GM23338 (cell line): Measurements from ENCODE around the gene KLHL36. TPM values are rescaled to one million over a fixed set of nuclear protein-coding genes. Genes with fewer than 3 reads are reported as not detected.

Source experiments
- ATAC-seq: fragments of 200-7000 bp; cut with Tn5 transposase; 3 replicates; pipeline ENCODE4 v1.9.1; 2020
- DNase-seq: peaks from one replicate; pipeline ENCODE4 v3.0.0-alpha.2; 2015; ENCODE audit warnings: low spot score
- H2AFZ ChIP-seq: fragments of 200-600 bp; sonication (generic); 2 replicates; pipeline ENCODE4 v1.8.0; 2016; ENCODE audit warnings: antibody characterized with exemption, mild to moderate bottlenecking, moderate library complexity
- H3F3A ChIP-seq: fragments of 200-600 bp; sonication (generic); replicated peaks from 2 replicates; pipeline ENCODE4 v1.8.0; 2017; ENCODE audit warnings: antibody characterized with exemption, mixed run types, low read depth
- H3K27ac ChIP-seq: fragments of 200-600 bp; sonication (generic); 2 replicates; pipeline ENCODE4 v1.6.1; 2016; ENCODE audit warnings: low read depth
- H3K27me3 ChIP-seq: fragments of 200-600 bp; sonication (generic); 2 replicates; pipeline ENCODE4 v1.8.0; 2016; ENCODE audit warnings: mild to moderate bottlenecking, mixed run types, moderate library complexity; ENCODE audit not compliant: insufficient read depth
- H3K36me3 ChIP-seq: fragments of 200-600 bp; sonication (generic); 2 replicates; pipeline ENCODE4 v1.8.0; 2016; ENCODE audit warnings: mild to moderate bottlenecking; ENCODE audit not compliant: insufficient read depth
- H3K4me1 ChIP-seq: fragments of 200-600 bp; sonication (generic); 2 replicates; pipeline ENCODE4 v1.8.0; 2016; ENCODE audit warnings: mild to moderate bottlenecking, moderate library complexity; ENCODE audit not compliant: insufficient read depth
- H3K4me2 ChIP-seq: fragments of 200-600 bp; sonication (generic); 2 replicates; pipeline ENCODE4 v1.7.1; 2017; ENCODE audit warnings: mixed run types
- H3K4me3 ChIP-seq: fragments of 200-600 bp; sonication (generic); 2 replicates; pipeline ENCODE4 v1.6.1; 2016; ENCODE audit warnings: mixed run types
- H3K79me2 ChIP-seq: fragments of 200-600 bp; sonication (generic); replicated peaks from 2 replicates; pipeline ENCODE4 v1.8.0; 2017; ENCODE audit warnings: mild to moderate bottlenecking; ENCODE audit not compliant: insufficient read depth
- H3K9me2 ChIP-seq: fragments of 200-600 bp; sonication (generic); 2 replicates; pipeline ENCODE4 v1.8.0; 2017; ENCODE audit not compliant: insufficient read depth
- H4K20me1 ChIP-seq: fragments of 200-600 bp; sonication (generic); replicated peaks from 2 replicates; pipeline ENCODE4 v1.8.0; 2017; ENCODE audit warnings: mild to moderate bottlenecking; ENCODE audit not compliant: insufficient read depth
- H3K27ac Mint-ChIP-seq: 2 replicates; pipeline ENCODE4 v1.8.0; 2020; ENCODE audit warnings: inconsistent platforms, mild to moderate bottlenecking, moderate library complexity, mixed read lengths
- H3K27me3 Mint-ChIP-seq: 3 replicates; pipeline ENCODE4 v1.8.0; 2022; ENCODE audit warnings: low read depth, mild to moderate bottlenecking, moderate library complexity, mixed read lengths, inconsistent platforms; ENCODE audit not compliant: insufficient read depth, poor library complexity
- H3K36me3 Mint-ChIP-seq: 3 replicates; pipeline ENCODE4 v1.8.0; 2021; ENCODE audit warnings: low read depth, mild to moderate bottlenecking, inconsistent platforms, moderate library complexity, mixed read lengths
- H3K4me1 Mint-ChIP-seq: 3 replicates; pipeline ENCODE4 v1.8.0; 2020; ENCODE audit warnings: mild to moderate bottlenecking, inconsistent platforms, mixed read lengths
- H3K4me3 Mint-ChIP-seq: 3 replicates; pipeline ENCODE4 v1.8.0; 2021; ENCODE audit warnings: moderate library complexity, mild to moderate bottlenecking, inconsistent platforms, mixed read lengths
- H3K9me3 Mint-ChIP-seq: 3 replicates; pipeline ENCODE4 v1.8.0; 2020; ENCODE audit warnings: moderate library complexity, mild to moderate bottlenecking, inconsistent platforms, mixed read lengths
- CREB1 ChIP-seq: fragments of 250-450 bp; sonication (Bioruptor Pico); IDR thresholded peaks from 2 replicates; pipeline ENCODE4 v1.5.0; 2020; ENCODE audit warnings: low read depth, mild to moderate bottlenecking, moderate library complexity
- ETS1 ChIP-seq: IDR thresholded peaks from 2 replicates; pipeline ENCODE4 v1.6.1; 2016; ENCODE audit warnings: antibody characterized with exemption
- EZH2 ChIP-seq: fragments of 200-600 bp; sonication (generic); IDR thresholded peaks from one replicate; pipeline ENCODE4 v1.8.0; 2017; ENCODE audit warnings: antibody characterized with exemption, mild to moderate bottlenecking, low read depth; ENCODE audit not compliant: unreplicated experiment
- EZH2phosphoT487 ChIP-seq: fragments of 200-600 bp; sonication (generic); IDR thresholded peaks from one replicate; pipeline ENCODE4 v1.8.1; 2018; ENCODE audit warnings: antibody characterized with exemption; ENCODE audit not compliant: unreplicated experiment
- JUNB ChIP-seq: IDR thresholded peaks from one replicate; pipeline ENCODE4 v1.6.1; 2016; ENCODE audit warnings: antibody characterized with exemption; ENCODE audit not compliant: unreplicated experiment
- STAT1 ChIP-seq: IDR thresholded peaks from one replicate; pipeline ENCODE4 v1.6.1; 2016; ENCODE audit warnings: antibody characterized with exemption; ENCODE audit not compliant: unreplicated experiment
- ZNF114 ChIP-seq: fragments of 250-450 bp; sonication (Bioruptor Pico); IDR thresholded peaks from 2 replicates; pipeline ENCODE4 v1.5.0; 2020; ENCODE audit warnings: mild to moderate bottlenecking, moderate library complexity
- ZNF331 ChIP-seq: fragments of 250-450 bp; sonication (Bioruptor Pico); IDR thresholded peaks from 2 replicates; pipeline ENCODE4 v1.5.0; 2020; ENCODE audit warnings: low read depth, mild to moderate bottlenecking, moderate library complexity
- polyA plus RNA-seq: library from polyadenylated mRNA; unstranded; fragments of >200 nt; fragmentation: Nextera tagmentation; extraction: Ambion mirVana; gene quantifications from 2 replicates; pipeline ENCODE4 v1.2.1, GENCODE V29; 2016
- total RNA-seq: library from RNA; depleted of rRNA; stranded (reverse); fragments of >200 nt; shearing (Covaris generic); gene quantifications from 2 replicates; pipeline ENCODE4 v1.2.3, GENCODE V29; 2014
- TF ChIP-seq, protein P1 (sequence below): IDR thresholded peaks from one replicate; pipeline ENCODE4 v1.6.1; 2018; ENCODE audit warnings: antibody characterized with exemption; ENCODE audit not compliant: unreplicated experiment
- TF ChIP-seq, protein P2 (sequence below): fragments of 250-450 bp; sonication (Bioruptor Pico); IDR thresholded peaks from 2 replicates; pipeline ENCODE4 v1.5.0; 2020; ENCODE audit warnings: mild to moderate bottlenecking, moderate library complexity
- TF ChIP-seq, protein P3 (sequence below), 2 experiments: fragments of 200-600 bp in 1 of 2; sonication (generic) in 1 of 2; conservative IDR thresholded peaks; 2 replicates each; pipeline versions ENCODE4 v1.5.1 to v1.6.1; 2016 to 2017; ENCODE audit warnings: antibody characterized with exemption in 2 of 2, low read depth in 2 of 2, mild to moderate bottlenecking in 2 of 2, moderate library complexity in 1 of 2

KLHL36 gene
- total and polyA plus RNA-seq, 2 experiments from 2014 or later: 13.4 to 70.4 TPM

DNA sequence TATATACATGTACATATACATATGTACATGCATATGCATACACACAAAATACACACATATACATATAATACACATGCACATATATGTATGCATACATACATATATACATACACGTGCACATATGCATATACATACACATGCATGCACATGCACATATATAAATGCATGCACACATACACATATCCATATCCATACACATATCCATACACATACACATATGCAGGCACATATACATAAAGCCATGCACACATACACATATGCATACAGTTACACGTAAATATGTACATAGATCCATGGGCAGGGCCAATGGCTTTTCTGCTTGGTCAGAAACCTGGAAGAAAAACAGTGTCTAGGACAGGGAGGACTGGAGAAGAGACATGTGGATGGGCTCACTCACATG lies 27.6 kb downstream of the KLHL36 start (continued):
- TF ChIP-seq ETS1 (no peak), STAT1 (no peak), EZH2 (no peak), CREB1 (CRISPR knock-in tag) (no peak)
- TF ChIP-seq, protein P1, sequence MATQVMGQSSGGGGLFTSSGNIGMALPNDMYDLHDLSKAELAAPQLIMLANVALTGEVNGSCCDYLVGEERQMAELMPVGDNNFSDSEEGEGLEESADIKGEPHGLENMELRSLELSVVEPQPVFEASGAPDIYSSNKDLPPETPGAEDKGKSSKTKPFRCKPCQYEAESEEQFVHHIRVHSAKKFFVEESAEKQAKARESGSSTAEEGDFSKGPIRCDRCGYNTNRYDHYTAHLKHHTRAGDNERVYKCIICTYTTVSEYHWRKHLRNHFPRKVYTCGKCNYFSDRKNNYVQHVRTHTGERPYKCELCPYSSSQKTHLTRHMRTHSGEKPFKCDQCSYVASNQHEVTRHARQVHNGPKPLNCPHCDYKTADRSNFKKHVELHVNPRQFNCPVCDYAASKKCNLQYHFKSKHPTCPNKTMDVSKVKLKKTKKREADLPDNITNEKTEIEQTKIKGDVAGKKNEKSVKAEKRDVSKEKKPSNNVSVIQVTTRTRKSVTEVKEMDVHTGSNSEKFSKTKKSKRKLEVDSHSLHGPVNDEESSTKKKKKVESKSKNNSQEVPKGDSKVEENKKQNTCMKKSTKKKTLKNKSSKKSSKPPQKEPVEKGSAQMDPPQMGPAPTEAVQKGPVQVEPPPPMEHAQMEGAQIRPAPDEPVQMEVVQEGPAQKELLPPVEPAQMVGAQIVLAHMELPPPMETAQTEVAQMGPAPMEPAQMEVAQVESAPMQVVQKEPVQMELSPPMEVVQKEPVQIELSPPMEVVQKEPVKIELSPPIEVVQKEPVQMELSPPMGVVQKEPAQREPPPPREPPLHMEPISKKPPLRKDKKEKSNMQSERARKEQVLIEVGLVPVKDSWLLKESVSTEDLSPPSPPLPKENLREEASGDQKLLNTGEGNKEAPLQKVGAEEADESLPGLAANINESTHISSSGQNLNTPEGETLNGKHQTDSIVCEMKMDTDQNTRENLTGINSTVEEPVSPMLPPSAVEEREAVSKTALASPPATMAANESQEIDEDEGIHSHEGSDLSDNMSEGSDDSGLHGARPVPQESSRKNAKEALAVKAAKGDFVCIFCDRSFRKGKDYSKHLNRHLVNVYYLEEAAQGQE: no peak

- no peaks in the 10 kb centered on the region for H4K20me1 ChIP-seq
- Mint-ChIP-seq H3K4me3 (no peak overlapping the region; the same call in 2 of the 3 replicates), H3K36me3 (no peaks in the 10 kb centered on the region), H3K27me3 (peaks cover 4% of the 10 kb centered on the region), H3K27ac (no peak overlapping the region; the same call in 1 of the 2 replicates), H3K4me1 (peaks cover 20% of the 10 kb centered on the region), H3K9me3 (no peaks in the 10 kb centered on the region)
- H3K79me2 ChIP-seq: no peaks in the 10 kb centered on the region
- peak overlapping the region; percentile 80 for H2AFZ ChIP-seq
- peak; percentile 51 for ATAC-seq
- H3K4me1 ChIP-seq: peaks cover 6% of the 10 kb centered on the region; the same call in 1 of the 2 replicates
- H3F3A ChIP-seq: no peaks in the 10 kb centered on the region; the same call in 1 of the 2 replicates
- no peak for DNase-seq
- no peak overlapping the region for H3K27ac ChIP-seq
- H3K4me3 ChIP-seq: no peak overlapping the region
- H3K4me2 ChIP-seq: 0 out of 2 replicates have a peak overlapping the region, but pooled peaks have one; percentile 23
- H3K27me3 ChIP-seq: no peaks in the 10 kb centered on the region
- H3K9me2 ChIP-seq: peaks cover 4% of the 10 kb centered on the region; the same call in 1 of the 2 replicates
- no peaks in the 10 kb centered on the region for H3K36me3 ChIP-seq
- no peak for TF ChIP-seq STAT1
- no peak for TF ChIP-seq EZH2phosphoT487
- TF ChIP-seq, protein P2, sequence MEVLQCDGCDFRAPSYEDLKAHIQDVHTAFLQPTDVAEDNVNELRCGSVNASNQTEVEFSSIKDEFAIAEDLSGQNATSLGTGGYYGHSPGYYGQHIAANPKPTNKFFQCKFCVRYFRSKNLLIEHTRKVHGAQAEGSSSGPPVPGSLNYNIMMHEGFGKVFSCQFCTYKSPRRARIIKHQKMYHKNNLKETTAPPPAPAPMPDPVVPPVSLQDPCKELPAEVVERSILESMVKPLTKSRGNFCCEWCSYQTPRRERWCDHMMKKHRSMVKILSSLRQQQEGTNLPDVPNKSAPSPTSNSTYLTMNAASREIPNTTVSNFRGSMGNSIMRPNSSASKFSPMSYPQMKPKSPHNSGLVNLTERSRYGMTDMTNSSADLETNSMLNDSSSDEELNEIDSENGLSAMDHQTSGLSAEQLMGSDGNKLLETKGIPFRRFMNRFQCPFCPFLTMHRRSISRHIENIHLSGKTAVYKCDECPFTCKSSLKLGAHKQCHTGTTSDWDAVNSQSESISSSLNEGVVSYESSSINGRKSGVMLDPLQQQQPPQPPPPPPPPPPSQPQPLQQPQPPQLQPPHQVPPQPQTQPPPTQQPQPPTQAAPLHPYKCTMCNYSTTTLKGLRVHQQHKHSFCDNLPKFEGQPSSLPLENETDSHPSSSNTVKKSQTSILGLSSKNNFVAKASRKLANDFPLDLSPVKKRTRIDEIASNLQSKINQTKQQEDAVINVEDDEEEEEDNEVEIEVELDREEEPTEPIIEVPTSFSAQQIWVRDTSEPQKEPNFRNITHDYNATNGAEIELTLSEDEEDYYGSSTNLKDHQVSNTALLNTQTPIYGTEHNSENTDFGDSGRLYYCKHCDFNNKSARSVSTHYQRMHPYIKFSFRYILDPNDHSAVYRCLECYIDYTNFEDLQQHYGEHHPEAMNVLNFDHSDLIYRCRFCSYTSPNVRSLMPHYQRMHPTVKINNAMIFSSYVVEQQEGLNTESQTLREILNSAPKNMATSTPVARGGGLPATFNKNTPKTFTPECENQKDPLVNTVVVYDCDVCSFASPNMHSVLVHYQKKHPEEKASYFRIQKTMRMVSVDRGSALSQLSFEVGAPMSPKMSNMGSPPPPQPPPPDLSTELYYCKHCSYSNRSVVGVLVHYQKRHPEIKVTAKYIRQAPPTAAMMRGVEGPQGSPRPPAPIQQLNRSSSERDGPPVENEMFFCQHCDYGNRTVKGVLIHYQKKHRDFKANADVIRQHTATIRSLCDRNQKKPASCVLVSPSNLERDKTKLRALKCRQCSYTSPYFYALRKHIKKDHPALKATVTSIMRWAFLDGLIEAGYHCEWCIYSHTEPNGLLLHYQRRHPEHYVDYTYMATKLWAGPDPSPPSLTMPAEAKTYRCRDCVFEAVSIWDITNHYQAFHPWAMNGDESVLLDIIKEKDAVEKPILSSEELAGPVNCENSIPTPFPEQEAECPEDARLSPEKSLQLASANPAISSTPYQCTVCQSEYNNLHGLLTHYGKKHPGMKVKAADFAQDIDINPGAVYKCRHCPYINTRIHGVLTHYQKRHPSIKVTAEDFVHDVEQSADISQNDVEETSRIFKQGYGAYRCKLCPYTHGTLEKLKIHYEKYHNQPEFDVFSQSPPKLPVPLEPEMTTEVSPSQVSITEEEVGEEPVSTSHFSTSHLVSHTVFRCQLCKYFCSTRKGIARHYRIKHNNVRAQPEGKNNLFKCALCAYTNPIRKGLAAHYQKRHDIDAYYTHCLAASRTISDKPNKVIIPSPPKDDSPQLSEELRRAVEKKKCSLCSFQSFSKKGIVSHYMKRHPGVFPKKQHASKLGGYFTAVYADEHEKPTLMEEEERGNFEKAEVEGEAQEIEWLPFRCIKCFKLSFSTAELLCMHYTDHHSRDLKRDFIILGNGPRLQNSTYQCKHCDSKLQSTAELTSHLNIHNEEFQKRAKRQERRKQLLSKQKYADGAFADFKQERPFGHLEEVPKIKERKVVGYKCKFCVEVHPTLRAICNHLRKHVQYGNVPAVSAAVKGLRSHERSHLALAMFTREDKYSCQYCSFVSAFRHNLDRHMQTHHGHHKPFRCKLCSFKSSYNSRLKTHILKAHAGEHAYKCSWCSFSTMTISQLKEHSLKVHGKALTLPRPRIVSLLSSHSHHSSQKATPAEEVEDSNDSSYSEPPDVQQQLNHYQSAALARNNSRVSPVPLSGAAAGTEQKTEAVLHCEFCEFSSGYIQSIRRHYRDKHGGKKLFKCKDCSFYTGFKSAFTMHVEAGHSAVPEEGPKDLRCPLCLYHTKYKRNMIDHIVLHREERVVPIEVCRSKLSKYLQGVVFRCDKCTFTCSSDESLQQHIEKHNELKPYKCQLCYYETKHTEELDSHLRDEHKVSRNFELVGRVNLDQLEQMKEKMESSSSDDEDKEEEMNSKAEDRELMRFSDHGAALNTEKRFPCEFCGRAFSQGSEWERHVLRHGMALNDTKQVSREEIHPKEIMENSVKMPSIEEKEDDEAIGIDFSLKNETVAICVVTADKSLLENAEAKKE (CRISPR knock-in tag): no peak
- no peak for TF ChIP-seq JUNB
- TF ChIP-seq ZNF114 (CRISPR knock-in tag): no peak
- TF ChIP-seq, protein P3, sequence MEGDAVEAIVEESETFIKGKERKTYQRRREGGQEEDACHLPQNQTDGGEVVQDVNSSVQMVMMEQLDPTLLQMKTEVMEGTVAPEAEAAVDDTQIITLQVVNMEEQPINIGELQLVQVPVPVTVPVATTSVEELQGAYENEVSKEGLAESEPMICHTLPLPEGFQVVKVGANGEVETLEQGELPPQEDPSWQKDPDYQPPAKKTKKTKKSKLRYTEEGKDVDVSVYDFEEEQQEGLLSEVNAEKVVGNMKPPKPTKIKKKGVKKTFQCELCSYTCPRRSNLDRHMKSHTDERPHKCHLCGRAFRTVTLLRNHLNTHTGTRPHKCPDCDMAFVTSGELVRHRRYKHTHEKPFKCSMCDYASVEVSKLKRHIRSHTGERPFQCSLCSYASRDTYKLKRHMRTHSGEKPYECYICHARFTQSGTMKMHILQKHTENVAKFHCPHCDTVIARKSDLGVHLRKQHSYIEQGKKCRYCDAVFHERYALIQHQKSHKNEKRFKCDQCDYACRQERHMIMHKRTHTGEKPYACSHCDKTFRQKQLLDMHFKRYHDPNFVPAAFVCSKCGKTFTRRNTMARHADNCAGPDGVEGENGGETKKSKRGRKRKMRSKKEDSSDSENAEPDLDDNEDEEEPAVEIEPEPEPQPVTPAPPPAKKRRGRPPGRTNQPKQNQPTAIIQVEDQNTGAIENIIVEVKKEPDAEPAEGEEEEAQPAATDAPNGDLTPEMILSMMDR (conservative IDR thresholded peaks at IDR 0.05; ENCODE audit: low read depth in 2 of 2): no peak
- TF ChIP-seq EZH2: no peak
- no peak for TF ChIP-seq ZNF331 (CRISPR knock-in tag)
- no peak for TF ChIP-seq CREB1 (CRISPR knock-in tag)
These were observed 28.9 kb downstream of the KLHL36 start for GRCh38 chr16:84677017-84677803.
